Activated naive CD4-positive, alpha-beta T cell treated with anti-CD3 and anti-CD28 coated beads, Interleukin-2, amount 50 U/mL, for 16 hours (primary cell): ENCODE results near the gene AK5.

Experiments used
- DNase-seq: peaks from one replicate; pipeline ENCODE4 v3.0.0-alpha.2; 2020

AK5 gene

GRCh38 chr1:77355010-77355409, 73.2 kb downstream of the AK5 start:
- no peak for DNase-seq

- DNase-seq, result no peak
Measured at GRCh38 chr1:77356136-77356535, 74.3 kb downstream of the AK5 start.

- DNase-seq, result no peak
Measured at GRCh38 chr1:77360256-77360655, 78.4 kb downstream of the AK5 start.

GRCh38 chr1:77361621-77362020, 79.8 kb downstream of the AK5 start:
- DNase-seq, result no peak

- no peak for DNase-seq
Measured at GRCh38 chr1:77370161-77370560, 88.3 kb downstream of the AK5 start.

- DNase-seq, result no peak
Measured at GRCh38 chr1:77370583-77371306, 88.9 kb downstream of the AK5 start.

- DNase-seq, result no peak
Measured at GRCh38 chr1:77371396-77371795, 89.6 kb downstream of the AK5 start.

- no peak for DNase-seq
Measured at GRCh38 chr1:77373702-77374101, 91.9 kb downstream of the AK5 start.

GRCh38 chr1:77375541-77375940, 93.7 kb downstream of the AK5 start:
- DNase-seq, result no peak

GRCh38 chr1:77375990-77376389, 94.2 kb downstream of the AK5 start:
- DNase-seq, result no peak

- no peak for DNase-seq
Measured at GRCh38 chr1:77378723-77379535, 97.1 kb downstream of the AK5 start.

- DNase-seq, result no peak
Measured at GRCh38 chr1:77382366-77382765, 100.5 kb downstream of the AK5 start.

GRCh38 chr1:77383236-77383635, 101.4 kb downstream of the AK5 start:
- DNase-seq, result no peak

- no peak for DNase-seq
Measured at GRCh38 chr1:77385551-77385950, 103.7 kb downstream of the AK5 start.

- DNase-seq, result no peak
Measured at GRCh38 chr1:77386276-77386675, 104.5 kb downstream of the AK5 start.

- no peak for DNase-seq
Measured at GRCh38 chr1:77387553-77387952, 105.7 kb downstream of the AK5 start.

GRCh38 chr1:77388661-77389060, 106.8 kb downstream of the AK5 start:
- DNase-seq, result no peak

GRCh38 chr1:77392486-77392885, 110.7 kb downstream of the AK5 start:
- DNase-seq, result no peak

GRCh38 chr1:77394166-77394565, 112.3 kb downstream of the AK5 start:
- DNase-seq, result no peak

GRCh38 chr1:77395051-77395450, 113.2 kb downstream of the AK5 start:
- no peak for DNase-seq

- no peak for DNase-seq
Measured at GRCh38 chr1:77398152-77398551, 116.3 kb downstream of the AK5 start.

- DNase-seq, result no peak
Measured at GRCh38 chr1:77399250-77400086, 117.6 kb downstream of the AK5 start.

GRCh38 chr1:77400781-77401180, 119.0 kb downstream of the AK5 start:
- DNase-seq, result no peak

- no peak for DNase-seq
Measured at GRCh38 chr1:77401384-77401783, 119.6 kb downstream of the AK5 start.
